ENCODE measurements around the gene BMI1. TPM values are rescaled to one million over a fixed set of nuclear protein-coding genes. Genes with fewer than 3 reads are reported as not detected.
A peak's percentile ranks its signal among the peaks of the same experiment; 100 is the strongest.

BMI1 gene
- total RNA-seq, 1 experiment from 2014 or later: 121 TPM

- Histone ChIP-seq H3K27me3 (replicated peaks; ENCODE audit: control insufficient read depth, insufficient read depth, low read length) (no peaks in the 10 kb centered on the region), H3K4me1 (no peaks in the 10 kb centered on the region), H3K4me3 (ENCODE audit: low read depth, low read length) (no peak overlapping the region), H3K36me3 (ENCODE audit: control insufficient read depth, insufficient read depth, low read length) (no peaks in the 10 kb centered on the region), H3K9me3 (no peaks in the 10 kb centered on the region)
- Mint-ChIP-seq H3K9me3 (ENCODE audit: unreplicated experiment) (no peaks in the 10 kb centered on the region), H3K4me3 (ENCODE audit: unreplicated experiment) (no peak overlapping the region), H3K27me3 (ENCODE audit: insufficient read depth, unreplicated experiment) (no peaks in the 10 kb centered on the region), H3K27ac (ENCODE audit: unreplicated experiment) (no peak overlapping the region), H3K4me1 (ENCODE audit: low read depth, unreplicated experiment) (no peaks in the 10 kb centered on the region), H3K36me3 (ENCODE audit: insufficient read depth, unreplicated experiment) (peaks cover 6% of the 10 kb centered on the region)
- intact Hi-C loops (cut with micrococcal nuclease; ENCODE audit: unreplicated experiment): loop anchor here (10.0 kb wide), 1 partner anchor 206 kb away; no protein-coding TSS in a partner anchor
- ChIA-PET POLR2A (no interaction called here), CTCF (no interaction called here)
- DNase-seq: no peak
- TF ChIP-seq CTCF (IDR thresholded peaks at IDR 0.05; ENCODE audit: insufficient read depth in 1 of 2, low read depth in 1 of 2, low read length in 1 of 2, severe bottlenecking in 1 of 2, unreplicated experiment in 1 of 2): no peak
- no TSS peak for BruUV-seq (replicated peaks)
Measured at GRCh38 chr10:22310928-22311327, 10.0 kb upstream of the BMI1 start.

DNA sequence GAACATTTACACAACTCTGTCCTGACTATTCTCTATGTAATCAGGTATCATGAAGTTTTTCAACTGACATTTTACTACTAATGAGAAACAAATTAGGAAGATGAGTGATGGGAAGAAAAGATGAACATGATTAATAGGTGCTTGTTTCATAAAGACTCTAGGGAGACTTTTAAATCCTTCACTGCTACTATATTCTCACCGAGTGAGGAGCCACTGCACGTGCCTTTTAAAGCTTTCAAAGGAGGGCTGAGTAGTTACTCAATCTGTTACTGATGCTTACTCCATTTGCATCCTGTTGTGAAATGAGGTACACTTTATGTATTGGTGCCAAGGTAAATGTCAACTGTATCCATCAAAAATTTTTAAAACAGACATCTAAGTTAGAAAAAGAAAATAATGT, 6.0 kb upstream of the BMI1 start:
- H3K36me3 Mint-ChIP-seq (ENCODE audit: insufficient read depth, unreplicated experiment): peaks cover 8% of the 10 kb centered on the region
- H3K4me1 Mint-ChIP-seq (ENCODE audit: low read depth, unreplicated experiment): peaks cover 6% of the 10 kb centered on the region
- no peak overlapping the region for H3K4me3 ChIP-seq (ENCODE audit: low read depth, low read length)
- no peak for TF ChIP-seq CTCF (IDR thresholded peaks at IDR 0.05; ENCODE audit: insufficient read depth in 1 of 2, low read depth in 1 of 2, low read length in 1 of 2, severe bottlenecking in 1 of 2, unreplicated experiment in 1 of 2)
- H3K27me3 Mint-ChIP-seq (ENCODE audit: insufficient read depth, unreplicated experiment): no peaks in the 10 kb centered on the region
- no peak for DNase-seq
- no TSS peak for BruUV-seq (replicated peaks)
- H3K4me3 Mint-ChIP-seq (ENCODE audit: unreplicated experiment): peak overlapping the region; percentile 94
- intact Hi-C loops (cut with micrococcal nuclease; ENCODE audit: unreplicated experiment): loop anchor here (10.0 kb wide), 1 partner anchor 210 kb away; no protein-coding TSS in a partner anchor
- H3K9me3 Mint-ChIP-seq (ENCODE audit: unreplicated experiment): no peaks in the 10 kb centered on the region
- ChIA-PET CTCF (interaction anchor here (1.0 kb wide), 1 partner anchor 211 kb away, joined by 3 read pairs; no protein-coding TSS in a partner anchor), POLR2A (no interaction called here)
- H3K9me3 ChIP-seq: no peaks in the 10 kb centered on the region
- H3K36me3 ChIP-seq (ENCODE audit: control insufficient read depth, insufficient read depth, low read length): no peaks in the 10 kb centered on the region
- peaks cover 8% of the 10 kb centered on the region; the same call in 1 of the 2 replicates for H3K4me1 ChIP-seq
- no peaks in the 10 kb centered on the region for H3K27me3 ChIP-seq (replicated peaks; ENCODE audit: control insufficient read depth, insufficient read depth, low read length)
- no peak overlapping the region for H3K27ac Mint-ChIP-seq (ENCODE audit: unreplicated experiment)

DNA sequence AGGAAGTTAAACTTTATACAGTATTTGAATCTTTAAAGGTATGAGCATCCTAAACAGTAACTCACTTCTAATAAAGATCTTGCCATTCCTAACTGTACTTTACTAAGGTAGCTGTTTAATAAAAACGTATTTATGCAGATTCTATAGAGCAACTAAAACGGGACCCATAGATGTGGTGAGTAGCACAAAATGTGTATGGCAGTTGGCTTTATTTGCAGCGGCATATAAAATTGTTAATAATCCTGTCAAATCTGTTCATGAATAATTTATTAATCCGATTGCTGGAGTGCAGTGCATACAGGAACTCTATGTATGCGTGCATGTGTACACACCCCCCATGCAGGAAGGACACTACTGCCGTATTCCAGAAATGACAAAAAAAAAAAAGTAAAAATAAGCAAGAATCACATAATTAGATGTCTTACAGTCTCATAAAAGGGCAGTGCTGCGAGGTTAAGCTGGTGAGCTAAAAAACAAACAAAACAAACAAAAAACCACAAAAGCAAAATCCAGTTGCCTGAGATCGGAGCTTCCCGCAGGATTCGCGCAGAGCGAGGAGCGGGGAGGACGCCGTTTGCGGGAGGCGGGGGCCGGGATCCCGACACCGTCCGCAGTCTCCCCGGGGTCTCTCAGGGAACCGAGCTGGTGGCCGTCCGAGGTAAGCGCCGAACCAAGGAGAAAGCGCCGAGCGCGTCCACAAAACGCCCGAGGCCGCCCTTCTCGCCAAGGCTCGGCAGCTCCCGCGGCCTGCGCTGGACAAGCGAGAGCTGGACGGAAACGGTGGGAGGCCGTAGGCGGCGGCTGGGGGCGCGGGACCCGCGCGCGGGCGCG, 5.2 kb upstream of the BMI1 start:
- Mint-ChIP-seq H3K36me3 (ENCODE audit: insufficient read depth, unreplicated experiment) (peaks cover 14% of the 10 kb centered on the region), H3K27ac (ENCODE audit: unreplicated experiment) (peak overlapping the region; percentile 95), H3K27me3 (ENCODE audit: insufficient read depth, unreplicated experiment) (no peaks in the 10 kb centered on the region), H3K4me3 (ENCODE audit: unreplicated experiment) (peak overlapping the region; percentile 94), H3K9me3 (ENCODE audit: unreplicated experiment) (no peaks in the 10 kb centered on the region), H3K4me1 (ENCODE audit: low read depth, unreplicated experiment) (peaks cover 6% of the 10 kb centered on the region)
- TF ChIP-seq CTCF (IDR thresholded peaks at IDR 0.05; ENCODE audit: insufficient read depth in 1 of 2, low read depth in 1 of 2, low read length in 1 of 2, severe bottlenecking in 1 of 2, unreplicated experiment in 1 of 2): no peak
- no TSS peak for BruUV-seq (replicated peaks)
- Histone ChIP-seq H3K4me3 (ENCODE audit: low read depth, low read length) (peak overlapping the region; percentile 77), H3K36me3 (ENCODE audit: control insufficient read depth, insufficient read depth, low read length) (no peaks in the 10 kb centered on the region), H3K27me3 (replicated peaks; ENCODE audit: control insufficient read depth, insufficient read depth, low read length) (no peaks in the 10 kb centered on the region), H3K4me1 (peaks cover 11% of the 10 kb centered on the region; the same call in 1 of the 2 replicates), H3K9me3 (no peaks in the 10 kb centered on the region)
- POLR2A ChIA-PET: interaction anchor here (0.7 to 1.7 kb wide), 8 partner anchors 8 to 312 kb away, joined by 3 to 16 read pairs (median 4); partner anchors contain the start of gene DNAJC1
- intact Hi-C loops (cut with micrococcal nuclease; ENCODE audit: unreplicated experiment): loop anchor here (1.0 to 10.0 kb wide), 5 partner anchors 25 to 327 kb away; partner anchors contain the start of gene DNAJC1
- DNase-seq: peak in 1 of 2 experiments; percentile 67
- CTCF ChIA-PET: interaction anchor here (0.8 to 1.1 kb wide), 3 partner anchors 25 to 211 kb away, joined by 3 to 6 read pairs (median 3); no protein-coding TSS in a partner anchor

All from Caco-2 (cell line).